Neural progenitor cell (in vitro differentiated cells): Measurements from ENCODE around the gene CCDC141. TPM values are rescaled to one million over a fixed set of nuclear protein-coding genes. Genes with fewer than 3 reads are reported as not detected.

ENCODE experiments used
- DNase-seq: peaks from one replicate; pipeline ENCODE4 v3.0.0-alpha.2; 2016; ENCODE audit warnings: low spot score
- H2AFZ ChIP-seq: fragments of 200-600 bp; sonication (generic); replicated peaks from 2 replicates; pipeline ENCODE4 v1.6.1; 2016; ENCODE audit warnings: antibody characterized with exemption
- H3F3A ChIP-seq: fragments of 200-600 bp; sonication (generic); 2 replicates; pipeline ENCODE4 v1.6.1; 2016; ENCODE audit warnings: antibody characterized with exemption, low read depth
- H3K27ac ChIP-seq: fragments of 200-600 bp; sonication (generic); 2 replicates; pipeline ENCODE4 v1.5.1; 2016; ENCODE audit warnings: mild to moderate bottlenecking
- H3K27me3 ChIP-seq: fragments of 200-600 bp; sonication (generic); 2 replicates; pipeline ENCODE4 v1.6.1; 2016; ENCODE audit warnings: mild to moderate bottlenecking, moderate library complexity
- H3K36me3 ChIP-seq: fragments of 200-600 bp; sonication (generic); 2 replicates; pipeline ENCODE4 v1.5.1; 2016
- H3K4me1 ChIP-seq: fragments of 200-600 bp; sonication (generic); 2 replicates; pipeline ENCODE4 v1.6.1; 2016; ENCODE audit warnings: mixed run types
- H3K4me2 ChIP-seq: fragments of 200-600 bp; sonication (generic); 2 replicates; pipeline ENCODE4 v1.6.1; 2016
- H3K4me3 ChIP-seq: fragments of 200-600 bp; sonication (generic); 2 replicates; pipeline ENCODE4 v1.5.1; 2016
- H3K79me2 ChIP-seq: fragments of 200-600 bp; sonication (generic); 2 replicates; pipeline ENCODE4 v1.6.1; 2016; ENCODE audit warnings: low read depth
- H3K9ac ChIP-seq: fragments of 200-600 bp; sonication (generic); 2 replicates; pipeline ENCODE4 v1.6.1; 2016
- H3K9me3 ChIP-seq: fragments of 200-600 bp; sonication (generic); 2 replicates; pipeline ENCODE4 v1.5.1; 2016; ENCODE audit warnings: low read depth
- H4K20me1 ChIP-seq: fragments of 200-600 bp; sonication (generic); 2 replicates; pipeline ENCODE4 v1.6.1; 2016; ENCODE audit warnings: low read depth
- H3K27ac Mint-ChIP-seq: 3 replicates; pipeline ENCODE4 v1.8.0; 2021; ENCODE audit warnings: mixed read lengths
- H3K27me3 Mint-ChIP-seq: 2 replicates; pipeline ENCODE4 v1.8.0; 2022; ENCODE audit warnings: low read depth, mild to moderate bottlenecking, inconsistent platforms, moderate library complexity, mixed read lengths; ENCODE audit not compliant: insufficient read depth
- H3K36me3 Mint-ChIP-seq: 3 replicates; pipeline ENCODE4 v1.8.0; 2021; ENCODE audit warnings: mixed read lengths
- H3K4me1 Mint-ChIP-seq: 3 replicates; pipeline ENCODE4 v1.8.0; 2021; ENCODE audit warnings: mixed read lengths
- H3K4me3 Mint-ChIP-seq: 3 replicates; pipeline ENCODE4 v1.8.0; 2021; ENCODE audit warnings: mild to moderate bottlenecking, moderate library complexity, mixed read lengths
- H3K9me3 Mint-ChIP-seq: 3 replicates; pipeline ENCODE4 v1.8.0; 2020; ENCODE audit warnings: mixed read lengths
- EZH2 ChIP-seq: fragments of 200-600 bp; sonication (generic); IDR thresholded peaks from 2 replicates; pipeline ENCODE4 v1.6.1; 2017; ENCODE audit warnings: antibody characterized with exemption, mild to moderate bottlenecking, moderate library complexity
- EZH2phosphoT487 ChIP-seq: fragments of 200-600 bp; sonication (generic); IDR thresholded peaks from 2 replicates; pipeline ENCODE4 v1.6.1; 2017; ENCODE audit warnings: antibody characterized with exemption
- total RNA-seq: library from RNA; depleted of rRNA; stranded (reverse); fragments of >200 nt; gene quantifications from 2 replicates; pipeline ENCODE4 v1.2.3, GENCODE V29; 2015; ENCODE audit warnings: low replicate concordance
- TF ChIP-seq, protein P1 (sequence below): fragments of 200-600 bp; sonication (generic); IDR thresholded peaks from 2 replicates; pipeline ENCODE4 v1.5.1; 2017; ENCODE audit warnings: antibody characterized with exemption, mild to moderate bottlenecking

CCDC141 gene
- total RNA-seq, 1 donor from 2014 or later: 1.8 TPM

- H3F3A ChIP-seq: no peaks in the 10 kb centered on the region
- H4K20me1 ChIP-seq: no peaks in the 10 kb centered on the region
- Mint-ChIP-seq H3K4me1 (peaks cover 11% of the 10 kb centered on the region), H3K27ac (no peak overlapping the region), H3K27me3 (no peaks in the 10 kb centered on the region), H3K4me3 (no peak overlapping the region), H3K9me3 (no peaks in the 10 kb centered on the region), H3K36me3 (no peaks in the 10 kb centered on the region)
- H3K4me1 ChIP-seq: peaks cover 5% of the 10 kb centered on the region
- H3K27me3 ChIP-seq: no peaks in the 10 kb centered on the region
- no peak overlapping the region for H3K4me2 ChIP-seq
- H3K79me2 ChIP-seq: no peaks in the 10 kb centered on the region
- peak; percentile 8 for DNase-seq
- no peak overlapping the region for H3K4me3 ChIP-seq
- no peak overlapping the region for H3K27ac ChIP-seq
- no peak overlapping the region for H3K9ac ChIP-seq
- no peaks in the 10 kb centered on the region for H3K36me3 ChIP-seq
- peak overlapping the region; percentile 98 for H2AFZ ChIP-seq
- TF ChIP-seq, protein P1, sequence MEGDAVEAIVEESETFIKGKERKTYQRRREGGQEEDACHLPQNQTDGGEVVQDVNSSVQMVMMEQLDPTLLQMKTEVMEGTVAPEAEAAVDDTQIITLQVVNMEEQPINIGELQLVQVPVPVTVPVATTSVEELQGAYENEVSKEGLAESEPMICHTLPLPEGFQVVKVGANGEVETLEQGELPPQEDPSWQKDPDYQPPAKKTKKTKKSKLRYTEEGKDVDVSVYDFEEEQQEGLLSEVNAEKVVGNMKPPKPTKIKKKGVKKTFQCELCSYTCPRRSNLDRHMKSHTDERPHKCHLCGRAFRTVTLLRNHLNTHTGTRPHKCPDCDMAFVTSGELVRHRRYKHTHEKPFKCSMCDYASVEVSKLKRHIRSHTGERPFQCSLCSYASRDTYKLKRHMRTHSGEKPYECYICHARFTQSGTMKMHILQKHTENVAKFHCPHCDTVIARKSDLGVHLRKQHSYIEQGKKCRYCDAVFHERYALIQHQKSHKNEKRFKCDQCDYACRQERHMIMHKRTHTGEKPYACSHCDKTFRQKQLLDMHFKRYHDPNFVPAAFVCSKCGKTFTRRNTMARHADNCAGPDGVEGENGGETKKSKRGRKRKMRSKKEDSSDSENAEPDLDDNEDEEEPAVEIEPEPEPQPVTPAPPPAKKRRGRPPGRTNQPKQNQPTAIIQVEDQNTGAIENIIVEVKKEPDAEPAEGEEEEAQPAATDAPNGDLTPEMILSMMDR: no peak
- no peak for TF ChIP-seq EZH2
- TF ChIP-seq EZH2phosphoT487: no peak
- no peaks in the 10 kb centered on the region for H3K9me3 ChIP-seq
These were observed 185.9 kb downstream of the CCDC141 start for GRCh38 chr2:178863856-178864620.

- Histone ChIP-seq H3K9me3 (no peaks in the 10 kb centered on the region), H3K36me3 (no peaks in the 10 kb centered on the region), H4K20me1 (no peaks in the 10 kb centered on the region), H3K4me3 (no peak overlapping the region), H3K27ac (no peak overlapping the region), H3K27me3 (no peaks in the 10 kb centered on the region), H3K79me2 (no peaks in the 10 kb centered on the region), H3K4me2 (no peak overlapping the region), H3F3A (no peaks in the 10 kb centered on the region), H3K4me1 (peaks cover 5% of the 10 kb centered on the region), H3K9ac (no peak overlapping the region), H2AFZ (peak overlapping the region; percentile 98)
- Mint-ChIP-seq H3K36me3 (no peaks in the 10 kb centered on the region), H3K27ac (no peak overlapping the region), H3K9me3 (no peaks in the 10 kb centered on the region), H3K4me3 (no peak overlapping the region), H3K4me1 (peaks cover 11% of the 10 kb centered on the region), H3K27me3 (no peaks in the 10 kb centered on the region)
- TF ChIP-seq, protein P1: no peak
- DNase-seq: no peak
These were observed 186.6 kb downstream of the CCDC141 start for GRCh38 chr2:178863130-178863855.

DNA sequence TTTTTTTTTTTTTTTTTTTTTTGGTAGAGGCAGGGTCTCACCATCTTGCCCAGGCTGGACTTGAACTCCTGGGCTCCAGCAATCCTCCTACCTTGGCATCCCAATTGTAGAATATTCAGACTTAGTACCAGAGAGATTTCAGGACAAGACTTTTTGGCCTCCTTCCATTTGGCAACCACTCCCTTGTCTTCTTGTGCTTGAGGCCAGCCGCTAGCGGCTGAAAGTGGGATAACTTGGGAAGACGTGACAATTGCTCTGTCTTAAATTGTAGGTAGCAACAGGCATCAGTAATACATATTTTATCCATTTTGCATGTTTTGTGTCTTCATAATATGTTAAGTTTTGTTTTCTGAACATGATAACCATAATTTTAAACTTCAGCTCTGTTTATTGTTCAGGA is 189.4 kb downstream of the CCDC141 start:
- Mint-ChIP-seq H3K36me3 (no peaks in the 10 kb centered on the region), H3K4me3 (no peak overlapping the region), H3K9me3 (no peaks in the 10 kb centered on the region), H3K27ac (no peak overlapping the region), H3K27me3 (no peaks in the 10 kb centered on the region), H3K4me1 (peaks cover 9% of the 10 kb centered on the region)
- no peaks in the 10 kb centered on the region for H3K27me3 ChIP-seq
- H3K4me2 ChIP-seq: no peak overlapping the region
- TF ChIP-seq, protein P1: no peak
- no peak for TF ChIP-seq EZH2phosphoT487
- no peak for TF ChIP-seq EZH2
- DNase-seq: no peak
- no peaks in the 10 kb centered on the region for H3K36me3 ChIP-seq
- H2AFZ ChIP-seq: no peak overlapping the region
- no peaks in the 10 kb centered on the region for H3F3A ChIP-seq
- H3K9me3 ChIP-seq: no peaks in the 10 kb centered on the region
- no peak overlapping the region for H3K27ac ChIP-seq
- H3K4me1 ChIP-seq: peaks cover 5% of the 10 kb centered on the region
- no peak overlapping the region for H3K4me3 ChIP-seq
- H3K9ac ChIP-seq: no peak overlapping the region
- no peaks in the 10 kb centered on the region for H4K20me1 ChIP-seq
- H3K79me2 ChIP-seq: no peaks in the 10 kb centered on the region
